Glutamatergic neuron (in vitro differentiated cells): Measurements from ENCODE around the gene ZAR1. TPM values are rescaled to one million over a fixed set of nuclear protein-coding genes. Genes with fewer than 3 reads are reported as not detected.

ENCODE experiments used
- DNase-seq: peaks from one replicate; pipeline ENCODE4 v3.0.0; 2022
- H3K27ac Mint-ChIP-seq: one replicate; pipeline ENCODE4 v1.8.0; 2020; ENCODE audit warnings: mild to moderate bottlenecking, mixed read lengths, inconsistent platforms; ENCODE audit not compliant: unreplicated experiment
- H3K27me3 Mint-ChIP-seq: one replicate; pipeline ENCODE4 v1.8.0; 2020; ENCODE audit warnings: mild to moderate bottlenecking, moderate library complexity, mixed read lengths, inconsistent platforms; ENCODE audit not compliant: unreplicated experiment
- H3K36me3 Mint-ChIP-seq: one replicate; pipeline ENCODE4 v1.8.0; 2020; ENCODE audit warnings: mild to moderate bottlenecking, mixed read lengths, inconsistent platforms; ENCODE audit not compliant: unreplicated experiment
- H3K4me1 Mint-ChIP-seq: one replicate; pipeline ENCODE4 v1.8.0; 2020; ENCODE audit warnings: mild to moderate bottlenecking, low read depth, mixed read lengths, inconsistent platforms; ENCODE audit not compliant: unreplicated experiment
- H3K4me3 Mint-ChIP-seq: one replicate; pipeline ENCODE4 v1.8.0; 2020; ENCODE audit warnings: mild to moderate bottlenecking, mixed read lengths, inconsistent platforms; ENCODE audit not compliant: unreplicated experiment
- H3K9me3 Mint-ChIP-seq: one replicate; pipeline ENCODE4 v1.8.0; 2020; ENCODE audit warnings: mild to moderate bottlenecking, moderate library complexity, mixed read lengths, inconsistent platforms; ENCODE audit not compliant: unreplicated experiment
- CTCF ChIP-seq: fragments of 200-600 bp; sonication (generic); IDR thresholded peaks from one replicate; pipeline ENCODE4 v1.5.0; 2021; ENCODE audit not compliant: partially characterized antibody, unreplicated experiment
- total RNA-seq: library from RNA; stranded (reverse); fragmentation: NEBNext Ultra II Directional; extraction: Animal tissue kit (Norgen Biotek cat#: 25700); gene quantifications from one replicate; pipeline ENCODE4 v1.2.1, GENCODE V29; 2021; ENCODE audit not compliant: unreplicated experiment

The ZAR1 gene
- total RNA-seq, 1 donor from 2014 or later, result 0.49 TPM

DNA sequence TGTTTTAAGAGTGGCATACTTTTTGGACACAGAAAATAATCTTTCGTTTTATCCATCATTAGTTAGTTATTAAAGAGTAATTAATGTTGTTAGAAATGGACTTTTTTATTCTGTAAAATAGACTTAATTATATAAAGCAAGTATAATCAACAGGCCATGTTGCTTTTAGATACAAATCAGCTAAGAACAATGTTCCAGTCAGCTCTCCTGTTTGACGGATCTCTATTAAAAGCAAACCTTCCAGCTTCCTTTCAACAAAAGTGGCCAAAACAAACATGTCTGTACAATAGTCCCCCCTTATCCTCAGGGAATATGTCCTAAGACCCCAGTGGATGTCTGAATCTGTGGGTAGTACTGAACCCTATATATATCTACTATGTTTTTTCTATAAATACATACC is 11.8 kb upstream of the ZAR1 start:
- Mint-ChIP-seq H3K27me3 (peaks cover 5% of the 10 kb centered on the region), H3K27ac (no peak overlapping the region), H3K4me3 (no peak overlapping the region), H3K36me3 (no peaks in the 10 kb centered on the region), H3K9me3 (peaks cover 3% of the 10 kb centered on the region), H3K4me1 (no peaks in the 10 kb centered on the region)
- TF ChIP-seq CTCF, result no peak
- DNase-seq, result no peak

GRCh38 chr4:48481581-48481980 is 8.5 kb upstream of the ZAR1 start:
- DNase-seq, result no peak
- H3K27ac Mint-ChIP-seq, result no peak overlapping the region
- H3K4me1 Mint-ChIP-seq, result no peaks in the 10 kb centered on the region
- peaks cover 12% of the 10 kb centered on the region for H3K36me3 Mint-ChIP-seq
- H3K27me3 Mint-ChIP-seq, result peaks cover 18% of the 10 kb centered on the region
- no peak for TF ChIP-seq CTCF
- peaks cover 3% of the 10 kb centered on the region for H3K9me3 Mint-ChIP-seq
- no peak overlapping the region for H3K4me3 Mint-ChIP-seq

GRCh38 chr4:48483006-48483776 is 6.9 kb upstream of the ZAR1 start, which contains the start of gene SLC10A4:
Gene SLC10A4, plus strand, starts transcription at chr4:48483343. Its CDS starts 219 bp downstream, at chr4:48483562.
- H3K36me3 Mint-ChIP-seq, result peaks cover 18% of the 10 kb centered on the region
- DNase-seq, result peak; percentile 73
- no peak for TF ChIP-seq CTCF
- no peaks in the 10 kb centered on the region for H3K4me1 Mint-ChIP-seq
- H3K27me3 Mint-ChIP-seq, result peaks cover 21% of the 10 kb centered on the region
- peak within 1 kb of the TSS; percentile 52 for H3K27ac Mint-ChIP-seq
- H3K4me3 Mint-ChIP-seq, result peak within 1 kb of the TSS; percentile 81
- H3K9me3 Mint-ChIP-seq, result peaks cover 3% of the 10 kb centered on the region

DNA sequence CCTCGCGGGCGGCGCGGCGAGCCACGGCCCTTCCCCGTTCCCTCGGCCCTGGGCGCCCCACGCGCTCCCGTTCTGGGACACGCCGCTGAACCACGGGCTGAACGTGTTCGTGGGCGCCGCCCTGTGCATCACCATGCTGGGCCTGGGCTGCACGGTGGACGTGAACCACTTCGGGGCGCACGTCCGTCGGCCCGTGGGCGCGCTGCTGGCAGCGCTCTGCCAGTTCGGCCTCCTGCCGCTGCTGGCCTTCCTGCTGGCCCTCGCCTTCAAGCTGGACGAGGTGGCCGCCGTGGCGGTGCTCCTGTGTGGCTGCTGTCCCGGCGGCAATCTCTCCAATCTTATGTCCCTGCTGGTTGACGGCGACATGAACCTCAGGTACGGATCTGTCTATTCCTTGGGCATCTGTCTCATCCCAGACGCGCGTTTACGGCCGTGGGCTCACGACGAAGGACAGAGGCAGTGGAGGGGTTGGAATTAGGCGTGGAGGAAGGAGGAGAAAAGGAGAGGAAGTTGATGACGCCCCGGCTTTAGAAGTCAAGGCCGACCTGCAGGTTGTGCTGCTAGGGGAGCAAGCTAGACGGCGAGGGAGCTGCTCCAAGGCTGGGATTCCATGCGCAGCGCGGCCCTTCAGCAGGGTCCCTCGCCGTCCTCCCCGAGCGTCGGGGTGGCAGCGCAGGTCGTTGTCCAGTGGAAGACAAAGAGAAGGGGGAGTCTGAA is 6.1 kb upstream of the ZAR1 start:
- TF ChIP-seq CTCF, result no peak
- Mint-ChIP-seq H3K4me3 (peak overlapping the region; percentile 78), H3K36me3 (peaks cover 18% of the 10 kb centered on the region), H3K27ac (peak overlapping the region; percentile 30), H3K4me1 (no peaks in the 10 kb centered on the region), H3K9me3 (peaks cover 3% of the 10 kb centered on the region), H3K27me3 (peaks cover 22% of the 10 kb centered on the region)
- peak; percentile 23 for DNase-seq
